Measurements from ENCODE around the gene VSTM2L. TPM values are rescaled to one million over a fixed set of nuclear protein-coding genes. Genes with fewer than 3 reads are reported as not detected.

Gene VSTM2L
- total RNA-seq, 1 experiment from 2014 or later: 0.27 TPM

DNA sequence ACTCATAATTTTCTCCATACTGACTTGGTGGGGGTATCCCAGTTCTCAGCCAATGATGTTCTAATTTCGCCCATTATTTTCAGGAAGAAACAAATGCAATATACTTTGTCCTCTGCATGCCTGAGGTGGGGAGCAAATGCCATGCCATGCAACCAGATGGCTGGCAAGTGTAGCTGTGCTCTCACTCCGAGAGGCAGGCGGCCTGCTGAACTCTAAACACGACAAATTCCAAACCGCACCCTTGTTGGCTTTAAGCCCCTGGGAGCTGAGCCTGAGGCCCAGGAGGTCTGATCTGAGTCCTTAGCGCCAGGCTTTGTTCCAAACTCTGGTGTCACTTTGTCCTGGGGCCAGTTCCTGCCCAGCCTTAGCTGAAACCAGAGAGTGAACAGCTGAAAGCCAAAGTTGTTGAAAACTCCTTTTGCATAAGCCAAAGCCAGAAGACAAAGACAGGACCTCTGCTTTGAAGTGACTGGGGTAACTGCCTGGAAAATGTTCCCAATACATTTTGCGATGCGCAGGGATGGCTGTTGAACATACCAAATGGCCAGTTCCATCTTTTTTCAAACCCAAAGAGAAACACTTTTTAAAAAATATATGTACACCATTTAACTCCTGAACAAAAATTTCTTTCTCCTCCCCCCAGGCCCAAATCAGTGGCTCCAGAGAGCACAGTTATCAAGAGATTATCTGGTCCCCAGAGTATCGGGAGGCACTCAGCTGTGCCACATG is 84.1 kb downstream of the VSTM2L start:
- DNase-seq (ENCODE audit: low read depth): no peak

DNA sequence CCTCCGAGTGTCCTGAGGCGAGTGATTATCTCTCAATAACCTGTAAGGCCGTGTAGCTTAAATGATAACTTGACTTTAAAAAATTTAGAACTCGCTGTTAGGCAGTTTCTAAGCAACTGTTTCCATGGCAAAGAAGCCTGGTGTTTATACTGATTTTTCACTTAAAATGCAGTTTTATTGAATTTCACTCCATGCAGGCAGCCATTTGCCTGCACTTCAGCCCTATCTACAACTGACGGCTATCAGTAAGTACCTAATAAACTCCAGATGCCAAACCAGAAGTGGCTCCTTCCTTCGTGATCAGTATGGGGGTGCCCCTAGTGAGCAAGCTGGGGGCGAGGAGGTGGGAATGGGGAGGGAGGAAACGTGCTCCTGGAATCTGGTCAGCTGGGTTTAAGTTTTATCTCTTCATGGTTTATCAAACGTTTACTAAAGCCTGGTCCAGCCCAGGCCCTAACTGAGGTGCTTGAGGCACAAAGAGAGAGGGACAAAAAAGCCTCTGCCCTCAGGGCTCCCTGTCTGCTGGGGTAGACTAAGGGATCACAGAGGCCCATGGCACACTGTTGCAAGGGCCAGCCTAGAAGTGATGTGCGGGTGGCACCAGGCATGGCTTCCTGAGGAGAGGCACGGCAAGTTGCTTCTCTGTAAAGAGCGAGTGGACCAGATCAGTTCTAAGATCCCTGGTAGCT is 84.8 kb downstream of the VSTM2L start:
- DNase-seq (ENCODE audit: low read depth): no peak

DNA sequence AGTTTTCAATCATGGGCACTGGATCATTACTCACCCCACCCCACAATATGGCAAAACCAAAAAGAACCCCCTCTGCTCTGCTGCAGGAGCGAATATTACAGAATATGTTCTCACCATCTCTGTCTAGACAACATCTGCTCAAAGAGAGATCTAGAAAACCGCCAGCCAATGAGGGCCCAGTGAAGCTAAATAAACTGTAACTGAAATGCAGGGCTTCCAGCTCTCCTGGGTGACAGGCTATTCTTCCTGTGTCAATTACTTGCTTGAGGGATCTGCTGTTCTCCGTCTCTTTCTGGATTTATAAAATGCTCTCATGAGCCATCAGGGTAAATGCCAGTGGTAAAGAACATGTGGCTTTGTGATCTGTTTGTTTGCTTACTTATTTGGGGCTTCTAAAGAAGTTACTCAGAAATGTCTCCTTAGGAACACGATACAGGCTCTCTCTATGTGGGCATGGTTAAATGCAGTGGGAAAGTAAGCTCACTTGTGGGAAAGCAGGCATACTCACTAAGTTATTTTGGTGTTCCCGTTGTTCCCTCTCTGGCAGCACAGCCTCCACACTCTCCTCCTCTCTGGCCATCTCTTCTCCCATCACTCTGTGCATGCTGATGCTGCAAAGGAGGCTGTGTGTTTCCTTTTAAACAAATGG is 85.5 kb downstream of the VSTM2L start:
- DNase-seq (ENCODE audit: low read depth): no peak

DNA sequence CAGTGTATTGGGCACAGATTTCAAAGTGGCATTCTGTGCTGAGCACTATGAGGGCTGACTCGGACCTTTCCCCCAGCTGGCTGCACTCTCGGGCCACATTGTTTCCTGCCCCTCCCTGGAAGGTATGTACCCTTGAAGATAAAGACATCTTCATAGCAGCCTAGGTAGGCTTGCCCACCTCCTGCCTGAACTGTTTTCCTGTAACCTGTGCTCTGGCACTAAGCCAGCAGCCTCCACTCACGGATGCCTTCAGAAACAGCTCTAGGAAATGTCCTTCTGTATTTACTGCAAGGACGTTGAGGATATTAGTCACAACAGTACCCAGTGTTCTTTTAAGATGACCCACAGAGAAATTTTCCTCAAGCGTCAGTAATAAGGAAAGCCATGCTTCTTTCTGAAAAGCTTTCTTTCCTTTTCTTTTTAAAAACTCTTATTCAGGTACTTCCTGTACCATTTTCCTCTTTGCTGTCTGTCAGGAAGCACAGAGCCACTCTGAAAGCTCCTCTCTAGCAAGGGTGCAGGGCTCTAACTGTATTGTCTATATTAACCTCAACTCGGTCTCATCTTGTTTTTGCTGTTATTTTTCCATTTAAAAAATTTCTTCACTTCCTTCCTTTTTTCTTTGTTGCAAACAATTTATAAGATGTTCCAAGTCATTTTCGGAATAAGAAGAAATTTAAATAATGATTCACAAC is 86.8 kb downstream of the VSTM2L start:
- DNase-seq (ENCODE audit: low read depth): peak; percentile 40

DNA sequence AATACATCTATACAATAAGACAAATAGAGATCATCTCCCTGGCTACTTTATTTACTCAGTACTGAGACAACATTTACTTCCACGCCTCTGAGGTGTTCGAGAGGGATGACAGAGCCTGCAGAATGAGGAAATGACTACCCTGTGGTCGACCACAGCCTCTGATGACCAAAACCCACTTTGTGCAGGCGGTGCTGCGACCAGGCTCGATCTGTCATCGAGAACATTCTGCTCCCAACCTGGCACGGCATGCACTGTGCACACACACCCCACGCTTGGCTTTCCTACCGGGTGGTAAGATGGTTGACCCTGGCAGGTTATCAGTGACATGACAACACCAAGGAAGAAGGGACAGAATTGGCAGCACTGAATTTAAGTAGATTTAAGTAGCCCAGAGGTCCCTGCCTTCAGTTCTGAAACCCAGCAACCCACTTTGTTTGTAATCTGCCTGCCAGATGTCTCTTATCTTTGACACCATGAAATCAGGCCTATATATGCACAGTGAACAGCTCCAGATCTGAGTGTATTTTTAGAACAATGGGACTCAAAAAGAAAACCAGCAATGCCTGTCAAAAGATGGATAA is 87.7 kb downstream of the VSTM2L start:
- DNase-seq (ENCODE audit: low read depth): peak; percentile 93

DNA sequence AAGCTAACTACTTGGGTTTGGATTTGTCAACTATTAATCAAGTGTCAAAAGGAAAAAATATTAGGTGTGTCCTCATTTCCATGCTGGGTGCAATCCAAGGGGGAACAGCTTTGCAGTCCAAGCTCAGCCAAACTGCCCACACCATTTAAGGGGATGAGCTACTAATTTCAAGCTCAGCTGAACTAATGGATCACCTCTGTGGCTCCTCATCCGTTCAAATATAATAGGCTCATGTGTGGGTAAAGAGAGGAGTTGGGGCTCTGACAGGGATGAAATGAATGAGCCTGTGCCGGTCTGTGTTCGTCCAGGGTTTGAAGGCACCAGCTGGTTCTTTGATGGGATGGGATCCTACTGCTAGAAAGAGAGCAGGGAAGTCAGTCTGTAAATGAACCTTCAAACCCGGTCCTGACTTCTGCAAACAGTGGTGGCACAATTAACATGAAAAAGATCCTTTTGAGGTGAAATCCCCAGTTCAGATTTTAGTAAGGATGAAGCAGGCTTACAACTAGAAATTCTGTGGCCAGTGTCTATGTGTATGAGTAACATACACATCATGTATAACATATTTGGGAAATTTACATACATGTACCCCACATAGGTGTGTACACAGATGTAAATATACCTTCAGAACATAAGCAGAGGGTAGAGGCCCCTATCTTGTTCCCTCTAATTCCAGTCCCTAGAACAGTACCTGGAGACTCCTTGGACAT is 88.4 kb downstream of the VSTM2L start:
- no peak for DNase-seq (ENCODE audit: low read depth)

DNA sequence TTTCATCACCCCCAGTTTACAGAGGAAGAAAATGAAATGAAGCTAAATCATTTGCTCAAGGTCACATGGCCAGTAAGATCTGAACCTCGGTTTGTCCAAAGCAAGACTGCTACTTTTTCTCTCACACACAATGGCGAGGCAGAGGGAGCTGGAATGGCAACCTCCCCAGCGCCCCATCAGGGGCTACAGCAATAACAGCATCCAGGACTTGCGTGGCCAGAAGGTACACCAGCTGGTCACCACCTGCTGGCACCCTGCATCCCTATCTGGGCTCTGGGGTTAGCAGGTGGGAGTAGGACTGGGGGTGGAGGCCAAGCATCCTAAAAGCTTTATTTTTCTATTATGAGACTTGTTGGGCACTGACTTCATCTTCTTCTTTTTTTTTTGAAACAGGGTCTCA is 89.0 kb downstream of the VSTM2L start:
- DNase-seq (ENCODE audit: low read depth): no peak

DNA sequence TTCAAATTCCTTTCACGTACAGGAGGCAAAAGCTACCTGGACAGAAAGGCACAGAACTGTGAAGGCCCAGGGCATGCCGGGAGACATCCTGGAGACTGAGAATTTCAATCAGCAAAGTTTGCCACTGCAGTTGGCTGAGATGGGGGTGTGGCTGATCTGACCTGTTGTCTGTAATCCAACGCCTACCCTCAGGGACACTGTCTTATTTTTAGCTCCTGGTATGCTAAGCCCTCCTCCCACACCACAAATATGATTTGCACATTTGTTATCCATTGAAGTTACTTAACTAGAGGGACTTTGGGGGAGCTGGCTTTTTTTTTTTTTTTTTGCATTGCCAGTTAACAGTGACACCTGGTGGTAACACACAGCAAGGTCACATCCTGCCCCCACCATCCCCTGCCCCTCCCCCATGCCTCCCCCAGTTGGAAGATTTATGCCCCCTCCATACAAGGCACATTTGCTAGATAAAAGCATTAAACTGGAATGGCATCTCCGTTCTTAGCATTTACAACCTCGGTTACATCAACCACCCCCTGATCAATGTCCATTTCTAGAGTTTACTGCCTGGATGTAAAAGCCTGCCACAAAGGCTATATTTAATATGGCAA is 90.0 kb downstream of the VSTM2L start:
- peak; percentile 63 for DNase-seq (ENCODE audit: low read depth)

DNA sequence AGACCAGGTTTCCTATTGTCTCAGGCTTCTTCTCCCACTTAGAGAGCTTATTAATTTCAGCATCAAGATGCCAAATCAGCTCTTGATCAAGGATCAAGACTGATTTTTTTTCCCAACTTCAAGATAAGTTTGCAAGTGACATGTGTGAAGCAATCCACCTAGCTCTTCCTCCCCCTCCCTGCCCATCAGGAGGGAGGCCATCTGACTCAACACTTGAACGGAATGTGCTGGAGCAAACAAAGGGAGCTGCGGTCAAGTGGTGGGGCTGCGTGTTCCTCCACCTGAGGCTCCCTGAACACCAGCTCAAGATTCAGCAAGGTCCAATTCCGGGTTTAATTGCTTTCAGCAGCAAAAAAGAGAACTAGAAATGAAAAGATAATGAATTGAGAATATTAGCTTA is 91.6 kb downstream of the VSTM2L start:
- DNase-seq (ENCODE audit: low read depth): peak; percentile 86

Other genes with a start within 250 kb of the VSTM2L start
- 41.2 and 43.1 TPM in 2 replicates for gene CTNNBL1, start 209.1 kb upstream of the VSTM2L start, total RNA-seq (2014; rRNA removed; shearing (Covaris generic))
- gene TTI1, start 130.3 kb downstream of the VSTM2L start, total RNA-seq (2014; rRNA removed; shearing (Covaris generic)): 22.4 and 27.3 TPM in 2 replicates
- 14.0 and 21.2 TPM in 2 replicates for gene RPRD1B, start 130.6 kb downstream of the VSTM2L start, total RNA-seq (2014; rRNA removed; shearing (Covaris generic))

Data from HT1080 (cell line).